Ammon's horn (tissue), 1 donor: ENCODE measurements around the gene COX5A.
"Not testable (repeated sequence)": the region's sequence is repeated elsewhere in the genome, so short reads cannot be mapped to it uniquely, and the experiment has no call there.

Source experiments
- DNase-seq: peaks from one replicate; pipeline ENCODE4 v3.0.0-alpha.2; 2016; ENCODE audit warnings: low spot score

COX5A gene

GRCh38 chr15:74955796-74956647 lies 18.1 kb upstream of the COX5A start:
- peak; percentile 45 for DNase-seq

GRCh38 chr15:74955017-74955416 lies 17.1 kb upstream of the COX5A start:
- no peak for DNase-seq

GRCh38 chr15:74954515-74954914 lies 16.6 kb upstream of the COX5A start:
- no peak for DNase-seq

GRCh38 chr15:74951006-74951405 lies 13.1 kb upstream of the COX5A start:
- DNase-seq = no peak

- peak; percentile 87 for DNase-seq
These were observed 12.4 kb upstream of the COX5A start for GRCh38 chr15:74950078-74950908.

- no peak for DNase-seq
These were observed 642 bp downstream of the COX5A start for GRCh38 chr15:74937272-74937589.

GRCh38 chr15:74935193-74935592 lies 2.7 kb downstream of the COX5A start:
- not testable (repeated sequence) for DNase-seq

- DNase-seq = no peak
These were observed 4.3 kb downstream of the COX5A start for GRCh38 chr15:74933573-74933972.

GRCh38 chr15:74928771-74929198 lies 9.1 kb downstream of the COX5A start:
- no peak for DNase-seq

- no peak for DNase-seq
These were observed 13.3 kb downstream of the COX5A start for GRCh38 chr15:74924525-74924924.

- no peak for DNase-seq
These were observed 17.4 kb downstream of the COX5A start for GRCh38 chr15:74920456-74920855.

- no peak for DNase-seq
These were observed 20.2 kb downstream of the COX5A start for GRCh38 chr15:74917676-74918075.

- not testable (repeated sequence) for DNase-seq
These were observed 24.1 kb downstream of the COX5A start for GRCh38 chr15:74913799-74914198.

- no peak for DNase-seq
These were observed 24.8 kb downstream of the COX5A start for GRCh38 chr15:74913041-74913440.

GRCh38 chr15:74908635-74909034 lies 29.2 kb downstream of the COX5A start:
- no peak for DNase-seq

GRCh38 chr15:74907163-74907870 lies 30.6 kb downstream of the COX5A start:
- DNase-seq = no peak

- peak; percentile 92 for DNase-seq
These were observed 31.3 kb downstream of the COX5A start, which contains the start of gene FAM219B for GRCh38 chr15:74906450-74907162. FAM219B (minus strand) TSS chr15:74906851; CDS start chr15:74906800, 51 bp downstream.

- DNase-seq = peak; percentile 49
These were observed 31.8 kb downstream of the COX5A start for GRCh38 chr15:74906067-74906449.

- no peak for DNase-seq
These were observed 33.6 kb downstream of the COX5A start for GRCh38 chr15:74904190-74904805.

- no peak for DNase-seq
These were observed 34.2 kb downstream of the COX5A start for GRCh38 chr15:74903676-74904075.
